ENCODE measurements around the gene EXOC3L2. TPM values are rescaled to one million over a fixed set of nuclear protein-coding genes. Genes with fewer than 3 reads are reported as not detected.
A peak's percentile ranks its signal among the peaks of the same experiment; 100 is the strongest.

Gene EXOC3L2
- total RNA-seq, 1 experiment from 2014 or later: not detected

- BruUV-seq (replicated peaks): no TSS peak
- H3K36me3 Mint-ChIP-seq (ENCODE audit: insufficient read depth, unreplicated experiment): peaks cover under 1% of the 10 kb centered on the region
- no peaks in the 10 kb centered on the region for H3K9me3 Mint-ChIP-seq (ENCODE audit: low read depth, unreplicated experiment)
- intact Hi-C loops (cut with micrococcal nuclease; ENCODE audit: unreplicated experiment): no loop called here
- H3K4me3 Mint-ChIP-seq (ENCODE audit: low read depth, unreplicated experiment): no peak overlapping the region
- no peak for TF ChIP-seq CTCF (IDR thresholded peaks at IDR 0.05; ENCODE audit: unreplicated experiment)
- no peak for DNase-seq
- CTCF ChIA-PET: interaction anchor here (0.5 to 1.5 kb wide), 6 partner anchors 9 to 1096 kb away, joined by 3 to 6 read pairs (median 4); partner anchors contain the start of gene TRAPPC6A
- no peaks in the 10 kb centered on the region for H3K27me3 Mint-ChIP-seq (ENCODE audit: unreplicated experiment)
- H3K4me1 Mint-ChIP-seq (ENCODE audit: low read depth, unreplicated experiment): peaks cover 8% of the 10 kb centered on the region
- peak overlapping the region; percentile 52 for H3K27ac Mint-ChIP-seq (ENCODE audit: unreplicated experiment)
Measured at GRCh38 chr19:45186509-45187334, 58.5 kb downstream of the EXOC3L2 start.

GRCh38 chr19:45184115-45184514 is 61.1 kb downstream of the EXOC3L2 start:
- Mint-ChIP-seq H3K9me3 (ENCODE audit: low read depth, unreplicated experiment) (no peaks in the 10 kb centered on the region), H3K4me1 (ENCODE audit: low read depth, unreplicated experiment) (peaks cover 8% of the 10 kb centered on the region), H3K36me3 (ENCODE audit: insufficient read depth, unreplicated experiment) (peaks cover 27% of the 10 kb centered on the region), H3K27ac (ENCODE audit: unreplicated experiment) (no peak overlapping the region), H3K4me3 (ENCODE audit: low read depth, unreplicated experiment) (no peak overlapping the region), H3K27me3 (ENCODE audit: unreplicated experiment) (no peaks in the 10 kb centered on the region)
- CTCF ChIA-PET: interaction anchor here (0.6 kb wide), 1 partner anchor 1798 kb away, joined by 3 read pairs; no protein-coding TSS in a partner anchor
- TF ChIP-seq CTCF (IDR thresholded peaks at IDR 0.05; ENCODE audit: unreplicated experiment): no peak
- DNase-seq: no peak
- BruUV-seq (replicated peaks): no TSS peak
- intact Hi-C loops (cut with micrococcal nuclease; ENCODE audit: unreplicated experiment): no loop called here

- Mint-ChIP-seq H3K36me3 (ENCODE audit: insufficient read depth, unreplicated experiment) (peaks cover 40% of the 10 kb centered on the region), H3K4me3 (ENCODE audit: low read depth, unreplicated experiment) (no peak overlapping the region), H3K9me3 (ENCODE audit: low read depth, unreplicated experiment) (no peaks in the 10 kb centered on the region), H3K27me3 (ENCODE audit: unreplicated experiment) (no peaks in the 10 kb centered on the region), H3K27ac (ENCODE audit: unreplicated experiment) (peak overlapping the region; percentile 5), H3K4me1 (ENCODE audit: low read depth, unreplicated experiment) (peaks cover 8% of the 10 kb centered on the region)
- no peak for DNase-seq
- CTCF ChIA-PET: no interaction called here
- intact Hi-C loops (cut with micrococcal nuclease; ENCODE audit: unreplicated experiment): no loop called here
- no peak for TF ChIP-seq CTCF (IDR thresholded peaks at IDR 0.05; ENCODE audit: unreplicated experiment)
- BruUV-seq (replicated peaks): no TSS peak
Measured at GRCh38 chr19:45182758-45183157, 62.4 kb downstream of the EXOC3L2 start.

GRCh38 chr19:45180936-45181335 is 64.3 kb downstream of the EXOC3L2 start:
- Mint-ChIP-seq H3K9me3 (ENCODE audit: low read depth, unreplicated experiment) (no peaks in the 10 kb centered on the region), H3K27me3 (ENCODE audit: unreplicated experiment) (no peaks in the 10 kb centered on the region), H3K27ac (ENCODE audit: unreplicated experiment) (peak overlapping the region; percentile 66), H3K36me3 (ENCODE audit: insufficient read depth, unreplicated experiment) (peaks cover 44% of the 10 kb centered on the region), H3K4me3 (ENCODE audit: low read depth, unreplicated experiment) (peak overlapping the region; percentile 79), H3K4me1 (ENCODE audit: low read depth, unreplicated experiment) (peaks cover 8% of the 10 kb centered on the region)
- intact Hi-C loops (cut with micrococcal nuclease; ENCODE audit: unreplicated experiment): no loop called here
- DNase-seq: no peak
- CTCF ChIA-PET: interaction anchor here (0.6 kb wide), 1 partner anchor 774 kb away, joined by 3 read pairs; no protein-coding TSS in a partner anchor
- BruUV-seq (replicated peaks): no TSS peak
- TF ChIP-seq CTCF (IDR thresholded peaks at IDR 0.05; ENCODE audit: unreplicated experiment): no peak

All from Calu3 (cell line).